WTC11 (cell line): ENCODE measurements around the gene SDCCAG8. TPM values are rescaled to one million over a fixed set of nuclear protein-coding genes. Genes with fewer than 3 reads are reported as not detected.

Source experiments
- ATAC-seq: fragments of 200-7000 bp; cut with Tn5 transposase; 2 replicates; pipeline ENCODE4 v1.10.0; 2021; ENCODE audit warnings: mild to moderate bottlenecking, moderate library complexity
- CTCF ChIA-PET: fragments of 300-600 bp; sonication (Branson Sonifier 250); formaldehyde crosslinking; loops from one replicate; lab custom pipeline; 2021; ENCODE audit warnings: antibody characterized with exemption; lab: Charles Lee
- POLR2A ChIA-PET: fragments of 350-600 bp; sonication (Branson Sonifier 250); formaldehyde crosslinking; loops from one replicate; lab custom pipeline; 2021; ENCODE audit warnings: antibody characterized with exemption; lab: Charles Lee
- DNase-seq: peaks from one replicate; pipeline ENCODE4 v3.0.0; 2021; ENCODE audit warnings: low spot score
- H3K27ac Mint-ChIP-seq: 2 replicates; pipeline ENCODE4 v1.8.0; 2021; ENCODE audit warnings: mixed read lengths
- H3K27me3 Mint-ChIP-seq: 2 replicates; pipeline ENCODE4 v1.8.0; 2021; ENCODE audit warnings: low read depth, mild to moderate bottlenecking, moderate library complexity, mixed read lengths
- H3K36me3 Mint-ChIP-seq: 2 replicates; pipeline ENCODE4 v1.8.0; 2021; ENCODE audit warnings: mixed read lengths
- H3K4me1 Mint-ChIP-seq: 2 replicates; pipeline ENCODE4 v1.8.0; 2022; ENCODE audit warnings: mixed read lengths
- H3K4me3 Mint-ChIP-seq: 2 replicates; pipeline ENCODE4 v1.8.0; 2021; ENCODE audit warnings: mild to moderate bottlenecking, moderate library complexity, mixed read lengths
- H3K9me3 Mint-ChIP-seq: 2 replicates; pipeline ENCODE4 v1.8.0; 2021; ENCODE audit warnings: mixed read lengths
- AFF4 ChIP-seq: sonication (generic); formaldehyde crosslinking; IDR thresholded peaks from 2 replicates; pipeline ENCODE4 v1.8.1; 2023; ENCODE audit warnings: mild to moderate bottlenecking, missing genetic modification reagents, borderline replicate concordance
- ARID4B ChIP-seq: sonication (generic); formaldehyde crosslinking; IDR thresholded peaks from 2 replicates; pipeline ENCODE4 v1.8.0; 2023; ENCODE audit warnings: missing genetic modification reagents, mild to moderate bottlenecking, borderline replicate concordance
- CDX4 ChIP-seq: fragments of 250-450 bp; sonication (Bioruptor Pico); IDR thresholded peaks from 2 replicates; pipeline ENCODE4 v1.9.0; 2021; ENCODE audit warnings: moderate library complexity, mild to moderate bottlenecking, inconsistent platforms, borderline replicate concordance
- CREB1 ChIP-seq: sonication (generic); formaldehyde crosslinking; IDR thresholded peaks from 2 replicates; pipeline ENCODE4 v1.8.0; 2023; ENCODE audit warnings: mild to moderate bottlenecking, missing genetic modification reagents
- CREM ChIP-seq: sonication (generic); formaldehyde crosslinking; IDR thresholded peaks from 2 replicates; pipeline ENCODE4 v1.8.1; 2022; ENCODE audit warnings: mild to moderate bottlenecking, missing genetic modification reagents, moderate library complexity
- CTCF ChIP-seq: fragments of 200-600 bp; IDR thresholded peaks from 2 replicates; pipeline ENCODE4 v1.8.0; 2022; ENCODE audit warnings: antibody characterized with exemption
- HMGA2 ChIP-seq: fragments of 250-450 bp; sonication (Bioruptor Pico); IDR thresholded peaks from 2 replicates; pipeline ENCODE4 v1.4.0; 2021; ENCODE audit warnings: mild to moderate bottlenecking, moderate library complexity
- HMGXB4 ChIP-seq: sonication (generic); formaldehyde crosslinking; IDR thresholded peaks from 2 replicates; pipeline ENCODE4 v1.8.1; 2023; ENCODE audit warnings: mild to moderate bottlenecking, moderate library complexity, missing genetic modification reagents
- JAZF1 ChIP-seq: fragments of 250-450 bp; sonication (Bioruptor Pico); IDR thresholded peaks from 2 replicates; pipeline ENCODE4 v1.9.0; 2021; ENCODE audit warnings: moderate library complexity, mild to moderate bottlenecking, inconsistent platforms
- JUN ChIP-seq: sonication (generic); formaldehyde crosslinking; IDR thresholded peaks from 2 replicates; pipeline ENCODE4 v1.8.0; 2023; ENCODE audit warnings: mild to moderate bottlenecking, missing genetic modification reagents
- NFATC4 ChIP-seq: fragments of 250-450 bp; sonication (Bioruptor Pico); IDR thresholded peaks from 2 replicates; pipeline ENCODE4 v1.9.0; 2021; ENCODE audit warnings: mild to moderate bottlenecking
- NR1H2 ChIP-seq: sonication (generic); formaldehyde crosslinking; IDR thresholded peaks from 2 replicates; pipeline ENCODE4 v1.9.0; 2021; ENCODE audit warnings: mild to moderate bottlenecking, moderate library complexity, missing genetic modification reagents
- NR3C1 ChIP-seq: sonication (generic); formaldehyde crosslinking; conservative IDR thresholded peaks from 2 replicates; pipeline ENCODE4 v1.8.1; 2023; ENCODE audit warnings: low read depth, mild to moderate bottlenecking, missing genetic modification reagents
- TP53 ChIP-seq: sonication (generic); formaldehyde crosslinking; IDR thresholded peaks from 2 replicates; pipeline ENCODE4 v1.8.1; 2023; ENCODE audit warnings: mild to moderate bottlenecking, missing genetic modification reagents
- ZBTB43 ChIP-seq: sonication (generic); formaldehyde crosslinking; IDR thresholded peaks from 2 replicates; pipeline ENCODE4 v1.8.1; 2023; ENCODE audit warnings: mild to moderate bottlenecking, missing genetic modification reagents
- ZNF263 ChIP-seq: sonication (generic); formaldehyde crosslinking; IDR thresholded peaks from 2 replicates; pipeline ENCODE4 v1.8.1; 2022; ENCODE audit warnings: low read depth, mild to moderate bottlenecking, moderate library complexity, missing genetic modification reagents
- ZNF416 ChIP-seq: fragments of 250-450 bp; sonication (Bioruptor Pico); IDR thresholded peaks from 2 replicates; pipeline ENCODE4 v1.9.0; 2021; ENCODE audit warnings: mild to moderate bottlenecking, inconsistent platforms
- ZNF423 ChIP-seq: fragments of 250-450 bp; sonication (Bioruptor Pico); IDR thresholded peaks from 2 replicates; pipeline ENCODE4 v2.1.2; 2022; ENCODE audit warnings: mild to moderate bottlenecking, moderate library complexity
- ZNF671 ChIP-seq: fragments of 250-450 bp; sonication (Bioruptor Pico); IDR thresholded peaks from 2 replicates; pipeline ENCODE4 v1.8.0; 2021; ENCODE audit warnings: mild to moderate bottlenecking
- ZSCAN18 ChIP-seq: fragments of 250-450 bp; sonication (Bioruptor Pico); IDR thresholded peaks from 2 replicates; pipeline ENCODE4 v2.1.2; 2022; ENCODE audit warnings: mild to moderate bottlenecking, moderate library complexity
- total RNA-seq: library from RNA; stranded (reverse); gene quantifications from 3 replicates; pipeline ENCODE4 v1.2.3, GENCODE V29; 2021

The SDCCAG8 gene
- total RNA-seq, 1 experiment from 2014 or later, result 44.3 TPM

GRCh38 chr1:243378669-243379068 is 122.8 kb downstream of the SDCCAG8 start (continued):
- TF ChIP-seq ARID4B (CRISPR knock-in tag) (no peak), JAZF1 (CRISPR knock-in tag) (no peak), TP53 (CRISPR knock-in tag) (no peak), CDX4 (no peak), HMGXB4 (no peak), NR3C1 (CRISPR knock-in tag) (no peak), ZNF263 (CRISPR knock-in tag) (no peak), ZNF416 (CRISPR knock-in tag) (no peak), ZBTB43 (no peak), ZSCAN18 (no peak)

GRCh38 chr1:243379208-243379607 is 123.4 kb downstream of the SDCCAG8 start:
- Mint-ChIP-seq H3K9me3 (peaks cover 10% of the 10 kb centered on the region), H3K36me3 (peaks cover 3% of the 10 kb centered on the region; the same call in 1 of the 2 replicates), H3K27me3 (no peaks in the 10 kb centered on the region), H3K27ac (no peak overlapping the region), H3K4me1 (peaks cover 10% of the 10 kb centered on the region; the same call in 1 of the 2 replicates), H3K4me3 (no peak overlapping the region)
- ATAC-seq, result no peak
- CTCF ChIA-PET, result no interaction called here
- DNase-seq, result no peak
- no peak for TF ChIP-seq NR1H2 (CRISPR knock-in tag)
- TF ChIP-seq CREB1, result no peak
- TF ChIP-seq ZNF423 (CRISPR knock-in tag), result no peak
- TF ChIP-seq JUN (CRISPR knock-in tag), result no peak
- POLR2A ChIA-PET, result no interaction called here

GRCh38 chr1:243379706-243380105 is 123.9 kb downstream of the SDCCAG8 start:
- Mint-ChIP-seq H3K9me3 (peaks cover 6% of the 10 kb centered on the region), H3K27me3 (no peaks in the 10 kb centered on the region), H3K27ac (no peak overlapping the region), H3K4me3 (no peak overlapping the region), H3K4me1 (peaks cover 10% of the 10 kb centered on the region; the same call in 1 of the 2 replicates), H3K36me3 (no peaks in the 10 kb centered on the region)
- ATAC-seq (no peak), DNase-seq (no peak)
- CTCF ChIA-PET, result no interaction called here
- POLR2A ChIA-PET, result no interaction called here
- no peak for TF ChIP-seq CREB1
- TF ChIP-seq CREM (CRISPR knock-in tag), result no peak
- TF ChIP-seq NFATC4, result no peak
- no peak for TF ChIP-seq HMGA2 (CRISPR knock-in tag)
- no peak for TF ChIP-seq ZNF671 (CRISPR knock-in tag)
- TF ChIP-seq AFF4 (CRISPR knock-in tag), result no peak
- TF ChIP-seq CTCF, result no peak
- no peak for TF ChIP-seq ZNF416 (CRISPR knock-in tag)
